ENCODE measurements around the gene LZTFL1.

The LZTFL1 gene

DNA sequence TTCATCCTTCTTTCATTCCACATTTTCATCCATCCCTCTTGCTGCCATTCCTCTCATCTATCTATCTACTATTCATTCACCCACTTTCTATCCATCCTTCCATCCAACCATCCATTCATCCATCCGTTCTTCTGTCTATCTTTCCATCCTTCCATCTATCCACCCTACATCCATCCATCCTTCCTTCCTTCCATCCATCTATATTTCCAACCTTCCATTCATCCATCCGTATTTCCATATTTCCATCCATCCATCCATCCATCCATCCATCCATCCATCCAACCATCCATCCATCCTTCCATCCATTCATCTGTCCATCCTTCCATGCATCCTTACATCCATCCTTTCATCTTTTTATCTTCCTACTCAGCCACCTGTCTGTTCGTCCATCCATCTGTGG, 59.5 kb downstream of the LZTFL1 start:
- DNase-seq, result no peak

DNA sequence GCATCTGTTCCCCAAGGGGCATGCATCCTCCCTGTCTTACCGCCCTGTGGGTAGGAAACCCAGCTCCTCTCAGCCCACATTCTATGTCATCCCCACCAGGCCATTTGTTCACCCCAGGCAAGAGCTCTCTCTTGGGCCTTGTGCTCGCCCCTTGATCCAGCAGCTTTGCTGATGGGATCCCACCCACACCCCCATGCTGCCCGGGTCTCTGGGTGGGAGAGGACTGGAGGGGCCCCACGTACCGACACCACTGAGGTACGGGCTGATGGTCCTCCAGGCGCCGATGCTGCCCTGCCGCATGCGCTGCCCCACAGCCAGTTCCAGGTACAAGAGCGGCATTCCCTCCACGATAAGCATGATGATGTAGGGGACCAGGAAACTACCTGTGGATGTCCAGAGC, 60.1 kb downstream of the LZTFL1 start:
- DNase-seq, result no peak

DNA sequence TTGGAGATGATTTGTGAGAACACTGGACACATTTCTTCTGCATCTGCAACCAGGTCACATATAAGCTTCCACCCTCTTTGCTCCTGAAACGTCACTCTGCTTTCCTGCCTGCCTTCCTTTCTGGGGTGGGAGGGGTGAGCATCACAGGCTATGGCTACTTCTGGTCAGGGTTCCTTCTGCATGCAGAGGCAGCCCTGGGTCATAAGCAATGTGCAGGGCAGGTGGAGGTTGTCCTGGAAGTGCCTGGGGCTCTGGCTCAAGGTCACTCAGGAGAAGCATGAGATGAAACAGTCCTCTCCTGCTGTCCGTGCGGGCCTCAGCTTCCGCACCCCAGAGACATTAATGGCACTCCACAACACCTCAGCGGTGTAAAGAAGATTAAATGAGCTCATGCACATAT, 60.6 kb downstream of the LZTFL1 start:
- DNase-seq, result no peak

DNA sequence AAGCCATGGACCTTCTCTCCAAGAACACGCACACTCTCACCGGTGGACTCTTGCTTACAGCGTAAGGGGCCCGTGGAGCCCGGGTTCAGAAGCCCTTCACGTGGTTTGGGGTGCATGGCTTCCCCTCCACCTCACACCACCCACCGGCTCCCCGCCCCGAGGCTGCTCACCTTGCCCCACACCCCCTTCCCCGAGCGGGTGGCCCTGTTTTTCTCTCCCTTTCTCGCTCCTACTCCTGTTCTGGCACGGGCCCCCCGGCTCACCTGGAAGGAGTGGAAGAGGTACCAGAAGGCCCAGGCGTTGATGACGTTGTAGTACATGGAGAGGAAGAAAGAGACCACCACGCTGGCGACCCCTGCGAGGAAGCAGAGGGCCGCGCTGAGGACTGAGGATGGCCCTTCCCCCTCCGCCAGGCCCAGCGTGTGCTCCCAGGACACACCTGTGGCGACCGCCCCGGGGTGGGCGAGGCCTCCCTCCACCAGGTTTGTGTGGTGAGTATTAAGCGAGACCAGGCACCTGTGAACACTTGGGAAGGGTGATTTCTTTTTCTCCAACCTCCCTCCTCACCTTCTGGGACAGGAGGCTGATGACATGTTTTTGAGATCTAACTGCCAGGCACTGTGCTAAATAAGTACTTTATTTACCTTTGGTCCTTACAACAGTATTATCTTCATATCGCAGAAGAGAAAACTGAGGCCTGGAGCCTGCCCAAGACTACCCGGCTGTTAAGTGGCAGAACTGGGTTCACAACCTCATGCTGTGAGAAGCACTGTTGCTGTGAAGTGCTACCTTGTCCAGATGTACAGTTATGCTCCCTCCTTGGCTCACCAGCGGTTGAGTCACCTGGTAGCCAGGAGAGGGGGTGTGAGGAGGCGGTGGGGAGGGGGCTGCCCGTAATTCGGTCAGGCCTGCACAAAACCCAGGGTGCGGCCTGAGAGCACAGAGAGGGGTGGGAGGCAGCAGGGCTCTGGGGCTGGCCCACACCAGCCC, 61.9 kb downstream of the LZTFL1 start:
- DNase-seq, result no peak

DNA sequence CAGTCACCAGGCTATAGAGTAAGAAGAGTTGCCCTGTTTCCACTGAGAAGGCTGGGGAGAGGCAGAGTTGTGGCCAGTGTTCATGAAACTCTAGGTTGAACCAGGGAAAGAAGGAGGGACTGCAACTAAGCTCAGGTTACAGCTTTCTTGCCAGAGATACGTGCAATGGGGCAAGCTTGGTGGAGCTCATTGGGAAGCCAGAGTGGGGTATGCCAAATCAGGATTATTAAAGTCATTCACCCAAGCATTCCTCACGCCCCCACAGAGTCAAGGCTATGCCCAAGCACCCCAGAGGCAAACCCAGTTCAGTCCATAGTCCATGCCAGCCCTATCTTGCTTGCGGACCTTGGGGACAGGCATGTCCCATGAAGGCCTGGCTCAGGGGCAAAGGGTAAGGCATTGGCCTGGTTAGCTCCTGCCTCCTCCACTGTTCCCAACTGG, 63.1 kb downstream of the LZTFL1 start:
- DNase-seq, result no peak

DNA sequence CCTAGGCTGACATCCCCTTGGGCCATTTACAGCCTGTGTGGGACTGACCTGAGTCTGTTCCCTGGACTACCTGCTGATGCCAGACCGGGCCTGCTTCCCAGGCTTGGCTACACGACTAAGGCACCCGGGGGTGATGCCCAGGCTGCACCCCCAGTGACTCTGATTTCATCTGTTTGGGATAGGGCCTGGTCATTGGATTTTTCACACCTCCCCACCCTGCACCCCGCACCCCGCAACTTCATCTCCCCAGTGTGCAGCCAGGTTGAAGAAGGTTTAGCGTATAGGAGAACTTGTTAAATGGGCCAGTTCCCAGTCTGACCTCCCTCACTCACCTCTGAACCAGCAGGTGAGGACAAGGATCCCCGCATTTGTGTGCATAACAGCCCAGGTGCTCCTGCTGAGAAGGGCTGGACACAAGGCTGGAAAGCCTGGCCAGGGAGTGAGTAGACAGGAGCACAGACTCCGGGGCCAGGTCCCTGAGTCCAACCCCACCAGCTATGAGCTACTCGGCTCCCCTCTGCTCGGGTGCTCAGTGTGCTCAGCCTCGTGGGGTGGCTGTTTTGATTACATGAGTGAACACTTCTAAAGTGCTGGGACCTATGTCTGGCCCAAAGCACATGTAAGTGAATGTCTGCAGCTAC, 64.1 kb downstream of the LZTFL1 start:
- no peak for DNase-seq

DNA sequence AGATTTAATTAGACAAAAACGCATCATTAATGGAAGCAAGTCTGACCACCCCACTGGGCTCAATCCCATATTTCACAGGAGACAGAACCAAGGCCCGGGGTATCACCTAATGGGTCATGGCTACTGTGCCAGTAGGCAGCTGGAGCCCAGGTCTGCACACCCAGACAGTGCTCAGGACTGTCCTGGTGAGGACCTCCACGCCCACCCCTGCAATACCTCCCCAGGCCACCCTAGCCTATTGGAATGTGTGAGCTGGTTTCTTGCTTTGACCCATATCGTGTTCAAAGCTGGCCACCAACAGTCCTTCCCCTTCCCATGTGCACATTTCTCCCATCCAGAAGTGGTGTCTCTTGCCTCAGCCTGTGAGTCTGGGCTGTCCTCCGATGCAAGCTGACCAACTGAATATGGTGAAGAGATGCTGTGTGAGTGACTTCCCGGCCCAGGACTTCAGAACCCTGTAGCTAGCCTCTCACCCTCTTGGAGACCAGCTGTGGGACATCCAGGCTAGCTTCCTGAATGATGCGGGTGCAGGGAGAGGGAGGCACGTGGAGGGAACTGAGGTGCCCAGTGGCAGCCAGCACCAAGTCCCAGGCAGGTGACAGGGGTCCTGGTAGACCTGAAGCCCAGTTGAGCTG, 64.7 kb downstream of the LZTFL1 start:
- DNase-seq, result no peak

DNA sequence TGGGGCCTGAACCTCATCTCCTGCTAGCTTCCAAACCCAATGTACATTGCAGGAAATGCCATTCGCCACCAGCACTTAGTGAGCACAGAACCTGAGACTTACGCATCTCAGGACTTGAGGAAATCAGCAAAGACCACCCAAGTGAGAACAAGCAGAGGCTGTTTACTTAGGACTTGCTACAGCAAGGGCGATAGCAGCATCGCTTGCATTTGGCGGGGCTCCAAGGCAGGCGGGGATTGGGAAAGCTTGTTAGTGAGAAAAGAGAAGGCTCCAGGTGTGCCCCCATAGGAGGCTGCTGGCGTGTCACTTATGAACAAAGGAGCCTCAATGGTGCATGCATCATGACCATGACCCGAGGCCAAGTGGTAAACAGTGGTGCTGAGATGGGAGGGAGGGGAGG, 65.3 kb downstream of the LZTFL1 start:
- DNase-seq, result no peak

DNA sequence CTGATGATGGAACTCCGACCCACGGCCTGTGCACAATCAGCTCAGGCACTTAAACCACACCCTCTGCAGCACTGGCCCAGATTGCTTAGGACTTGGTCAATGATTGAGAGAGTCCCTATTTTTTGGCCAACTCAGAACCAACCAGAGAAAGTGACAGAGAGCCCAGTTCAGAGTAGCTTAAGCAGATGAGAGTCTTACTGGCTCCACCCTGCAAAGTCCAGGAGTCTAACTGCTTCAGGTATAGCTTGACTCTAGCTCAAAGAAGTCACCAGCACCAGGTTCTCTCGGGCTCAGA, 65.7 kb downstream of the LZTFL1 start:
- DNase-seq, result no peak

DNA sequence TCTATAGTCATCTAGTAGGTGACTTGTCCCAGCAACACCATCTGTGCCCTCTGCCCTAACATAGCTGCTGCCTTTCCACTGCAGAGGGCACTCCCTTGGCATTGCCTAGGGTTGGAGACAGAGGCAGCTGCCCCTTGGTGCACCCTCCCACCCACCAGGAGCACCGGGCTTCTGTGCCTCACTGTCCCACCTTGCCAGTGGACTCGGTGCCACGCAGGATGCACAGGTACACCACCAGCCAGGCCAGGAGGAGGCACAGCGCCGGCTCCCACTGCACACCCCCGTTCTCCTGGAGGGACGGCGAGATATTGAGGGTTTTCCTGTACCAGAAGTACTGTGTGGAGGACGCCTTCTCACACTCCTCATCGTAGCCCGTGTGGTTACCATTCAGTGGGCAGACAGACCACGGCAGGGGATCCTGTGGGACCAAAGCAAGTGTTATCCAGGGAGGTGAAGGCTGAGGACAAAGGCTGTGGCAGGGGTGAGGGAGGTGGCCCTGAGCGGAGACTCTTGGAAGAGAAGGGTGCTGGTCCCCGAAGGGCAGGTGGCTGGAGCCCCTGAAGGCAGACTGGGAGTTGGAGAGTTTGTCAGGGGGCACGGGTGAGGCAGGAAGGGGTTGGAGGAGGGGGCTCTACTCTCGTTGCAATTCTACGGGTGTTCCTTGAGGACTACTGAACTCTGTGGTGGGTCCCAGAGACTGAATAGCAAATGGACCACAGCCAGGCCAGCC, 66.2 kb downstream of the LZTFL1 start:
- DNase-seq, result no peak

DNA sequence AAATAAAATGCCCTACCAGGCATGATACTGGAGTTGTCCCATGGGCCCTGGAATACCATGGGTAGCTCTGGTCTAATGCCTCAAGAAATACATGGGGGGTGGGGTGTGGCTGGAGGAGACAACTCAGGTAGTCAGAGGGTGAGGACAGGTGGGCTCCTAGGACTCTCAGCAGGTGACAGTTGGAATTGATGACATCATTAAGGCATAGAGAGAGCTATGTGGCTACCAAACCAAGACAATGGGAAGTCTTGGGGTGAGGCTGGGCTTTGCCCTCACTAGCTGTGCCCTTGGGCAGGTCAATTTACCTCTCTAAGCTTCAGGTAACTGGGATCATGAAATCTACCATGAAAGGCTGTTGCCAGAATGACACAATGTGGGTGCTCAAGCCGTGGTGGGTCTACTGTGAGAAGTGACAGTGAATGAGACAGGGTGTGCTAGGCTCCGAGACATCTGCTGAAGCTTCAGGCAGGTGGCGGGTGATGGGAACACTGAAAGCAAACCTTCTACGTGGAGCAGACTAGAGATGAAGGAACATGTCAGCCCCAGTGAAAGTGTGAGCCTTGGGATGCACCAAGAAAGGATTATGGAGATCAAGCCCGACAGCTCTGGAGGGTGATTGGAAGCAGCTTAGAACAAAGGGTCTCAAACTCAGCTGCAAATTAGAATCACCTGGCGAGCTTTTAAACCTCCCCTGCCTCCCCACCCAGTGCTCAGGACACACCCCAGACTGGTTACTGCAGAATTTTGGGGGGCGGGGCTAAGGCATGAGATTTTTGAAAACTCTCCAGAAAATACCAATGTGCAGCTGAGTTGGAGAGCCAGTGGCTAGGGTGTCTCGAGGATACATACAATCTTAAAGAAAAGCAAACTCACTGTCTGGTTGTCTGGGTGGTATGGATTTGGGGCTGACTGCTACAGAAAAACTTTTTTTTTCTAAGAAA, 67.1 kb downstream of the LZTFL1 start:
- no peak for DNase-seq

DNA sequence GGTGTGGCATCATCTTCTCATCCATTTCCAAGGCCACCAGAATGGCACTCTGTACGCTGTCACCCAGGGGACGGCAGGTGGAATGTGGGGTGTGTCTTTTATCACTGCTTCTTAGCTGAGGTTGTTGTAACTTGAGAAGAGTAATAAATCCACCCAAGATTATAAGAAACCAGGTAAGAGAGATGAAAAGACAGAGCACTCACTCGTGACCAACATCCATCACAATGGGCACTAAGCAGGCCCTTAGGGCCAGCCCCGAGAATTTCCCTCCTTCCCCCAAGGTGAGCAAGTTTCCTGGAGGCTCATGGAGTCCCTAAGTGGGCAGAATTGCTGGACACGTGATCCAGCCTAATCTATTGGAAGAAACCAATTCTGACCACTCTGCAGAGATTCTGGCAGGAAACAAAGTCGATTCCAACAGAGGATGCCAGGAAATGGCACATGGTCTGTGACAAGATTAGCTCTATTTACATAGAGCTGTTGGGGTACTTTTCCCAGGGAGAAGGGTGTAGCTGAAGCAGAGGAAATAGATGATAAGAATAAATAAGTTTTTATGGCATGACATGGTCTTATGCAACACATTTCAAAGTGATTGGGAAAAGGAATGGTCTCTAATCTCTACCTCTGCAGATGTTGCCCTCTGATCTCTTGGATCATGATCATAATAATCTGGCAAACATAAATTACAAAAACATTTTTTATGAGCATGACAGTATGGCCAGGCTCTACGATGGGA, 68.0 kb downstream of the LZTFL1 start:
- DNase-seq, result no peak

Measured in amniotic stem cell (primary cell).